ENCODE results near the gene IGFBP1.

IGFBP1 gene

GRCh38 chr7:45915606-45916005, 27.3 kb downstream of the IGFBP1 start:
- peaks cover 4% of the 10 kb centered on the region for H3K4me1 ChIP-seq (ENCODE audit: control insufficient read depth, low read depth, low read length)
- no peaks in the 10 kb centered on the region for H3K9me3 ChIP-seq (ENCODE audit: control insufficient read depth, low read depth, low read length)
- H3K27ac ChIP-seq (ENCODE audit: low read length), result no peak overlapping the region
- peaks cover 33% of the 10 kb centered on the region for H3K27me3 ChIP-seq (ENCODE audit: control insufficient read depth, insufficient read depth, low read length)
- no peak overlapping the region for H3K4me3 ChIP-seq (ENCODE audit: low read length)
- no peaks in the 10 kb centered on the region for H3K36me3 ChIP-seq (ENCODE audit: control insufficient read depth, low read depth, low read length)
- H3K9ac ChIP-seq (ENCODE audit: low read length), result no peak overlapping the region

- H3K27ac ChIP-seq (ENCODE audit: low read length), result no peak overlapping the region
- H3K4me3 ChIP-seq (ENCODE audit: low read length), result no peak overlapping the region
- no peaks in the 10 kb centered on the region for H3K36me3 ChIP-seq (ENCODE audit: control insufficient read depth, low read depth, low read length)
- H3K9me3 ChIP-seq (ENCODE audit: control insufficient read depth, low read depth, low read length), result no peaks in the 10 kb centered on the region
- peaks cover 4% of the 10 kb centered on the region for H3K4me1 ChIP-seq (ENCODE audit: control insufficient read depth, low read depth, low read length)
- H3K9ac ChIP-seq (ENCODE audit: low read length), result no peak overlapping the region
- H3K27me3 ChIP-seq (ENCODE audit: control insufficient read depth, insufficient read depth, low read length), result peaks cover 46% of the 10 kb centered on the region
These were observed 28.8 kb downstream of the IGFBP1 start for GRCh38 chr7:45917064-45917463.

- Histone ChIP-seq H3K9ac (ENCODE audit: low read length) (no peak overlapping the region), H3K4me1 (ENCODE audit: control insufficient read depth, low read depth, low read length) (peaks cover 7% of the 10 kb centered on the region)
These were observed 29.4 kb downstream of the IGFBP1 start for GRCh38 chr7:45917658-45918057.

GRCh38 chr7:45918556-45918955, 30.3 kb downstream of the IGFBP1 start:
- peaks cover 57% of the 10 kb centered on the region for H3K27me3 ChIP-seq (ENCODE audit: control insufficient read depth, insufficient read depth, low read length)
- H3K9ac ChIP-seq (ENCODE audit: low read length), result no peak overlapping the region
- no peaks in the 10 kb centered on the region for H3K36me3 ChIP-seq (ENCODE audit: control insufficient read depth, low read depth, low read length)
- H3K4me3 ChIP-seq (ENCODE audit: low read length), result no peak overlapping the region
- no peak overlapping the region for H3K27ac ChIP-seq (ENCODE audit: low read length)
- H3K4me1 ChIP-seq (ENCODE audit: control insufficient read depth, low read depth, low read length), result peaks cover 14% of the 10 kb centered on the region
- H3K9me3 ChIP-seq (ENCODE audit: control insufficient read depth, low read depth, low read length), result no peaks in the 10 kb centered on the region

More at GRCh38 chr7:45917658-45918057, 29.4 kb downstream of the IGFBP1 start:
- no peak overlapping the region for H3K4me3 ChIP-seq (ENCODE audit: low read length)
- no peak overlapping the region for H3K27ac ChIP-seq (ENCODE audit: low read length)
- H3K27me3 ChIP-seq (ENCODE audit: control insufficient read depth, insufficient read depth, low read length), result peaks cover 52% of the 10 kb centered on the region
- no peaks in the 10 kb centered on the region for H3K9me3 ChIP-seq (ENCODE audit: control insufficient read depth, low read depth, low read length)
- H3K36me3 ChIP-seq (ENCODE audit: control insufficient read depth, low read depth, low read length), result no peaks in the 10 kb centered on the region

- peaks cover 57% of the 10 kb centered on the region for H3K27me3 ChIP-seq (ENCODE audit: control insufficient read depth, insufficient read depth, low read length)
- no peak overlapping the region for H3K9ac ChIP-seq (ENCODE audit: low read length)
- H3K27ac ChIP-seq (ENCODE audit: low read length), result no peak overlapping the region
- H3K36me3 ChIP-seq (ENCODE audit: control insufficient read depth, low read depth, low read length), result no peaks in the 10 kb centered on the region
- H3K4me1 ChIP-seq (ENCODE audit: control insufficient read depth, low read depth, low read length), result peaks cover 22% of the 10 kb centered on the region
- H3K9me3 ChIP-seq (ENCODE audit: control insufficient read depth, low read depth, low read length), result no peaks in the 10 kb centered on the region
- H3K4me3 ChIP-seq (ENCODE audit: low read length), result peak overlapping the region; percentile 66
These were observed 31.0 kb downstream of the IGFBP1 start for GRCh38 chr7:45919231-45919784.

GRCh38 chr7:45919993-45920459, 31.7 kb downstream of the IGFBP1 start:
- Histone ChIP-seq H3K9me3 (ENCODE audit: control insufficient read depth, low read depth, low read length) (no peaks in the 10 kb centered on the region), H3K9ac (ENCODE audit: low read length) (no peak overlapping the region), H3K36me3 (ENCODE audit: control insufficient read depth, low read depth, low read length) (no peaks in the 10 kb centered on the region), H3K4me3 (ENCODE audit: low read length) (peak overlapping the region; percentile 66), H3K27me3 (ENCODE audit: control insufficient read depth, insufficient read depth, low read length) (peaks cover 57% of the 10 kb centered on the region), H3K4me1 (ENCODE audit: control insufficient read depth, low read depth, low read length) (peaks cover 23% of the 10 kb centered on the region), H3K27ac (ENCODE audit: low read length) (no peak overlapping the region)

- Histone ChIP-seq H3K27me3 (ENCODE audit: control insufficient read depth, insufficient read depth, low read length) (peaks cover 61% of the 10 kb centered on the region), H3K9ac (ENCODE audit: low read length) (no peak within 1 kb of the TSS), H3K9me3 (ENCODE audit: control insufficient read depth, low read depth, low read length) (no peaks in the 10 kb centered on the region), H3K4me3 (ENCODE audit: low read length) (peak within 1 kb of the TSS; percentile 66), H3K4me1 (ENCODE audit: control insufficient read depth, low read depth, low read length) (peaks cover 23% of the 10 kb centered on the region), H3K27ac (ENCODE audit: low read length) (no peak within 1 kb of the TSS), H3K36me3 (ENCODE audit: control insufficient read depth, low read depth, low read length) (no peaks in the 10 kb centered on the region)
These were observed 32.5 kb downstream of the IGFBP1 start, which contains the start of gene IGFBP3 for GRCh38 chr7:45920502-45921380. Gene IGFBP3 (minus strand): TSS chr7:45921272. CDS start chr7:45921140, 132 bp downstream.

- peak overlapping the region; percentile 66 for H3K4me3 ChIP-seq (ENCODE audit: low read length)
- no peaks in the 10 kb centered on the region for H3K36me3 ChIP-seq (ENCODE audit: control insufficient read depth, low read depth, low read length)
- peaks cover 61% of the 10 kb centered on the region for H3K27me3 ChIP-seq (ENCODE audit: control insufficient read depth, insufficient read depth, low read length)
- H3K27ac ChIP-seq (ENCODE audit: low read length), result no peak overlapping the region
- H3K4me1 ChIP-seq (ENCODE audit: control insufficient read depth, low read depth, low read length), result peaks cover 23% of the 10 kb centered on the region
- H3K9me3 ChIP-seq (ENCODE audit: control insufficient read depth, low read depth, low read length), result no peaks in the 10 kb centered on the region
- no peak overlapping the region for H3K9ac ChIP-seq (ENCODE audit: low read length)
These were observed 33.1 kb downstream of the IGFBP1 start for GRCh38 chr7:45921381-45921698.

GRCh38 chr7:45921699-45922519, 33.6 kb downstream of the IGFBP1 start:
- Histone ChIP-seq H3K27ac (ENCODE audit: low read length) (no peak overlapping the region), H3K4me1 (ENCODE audit: control insufficient read depth, low read depth, low read length) (peaks cover 23% of the 10 kb centered on the region), H3K27me3 (ENCODE audit: control insufficient read depth, insufficient read depth, low read length) (peaks cover 61% of the 10 kb centered on the region), H3K9me3 (ENCODE audit: control insufficient read depth, low read depth, low read length) (no peaks in the 10 kb centered on the region), H3K4me3 (ENCODE audit: low read length) (peak overlapping the region; percentile 66), H3K36me3 (ENCODE audit: control insufficient read depth, low read depth, low read length) (no peaks in the 10 kb centered on the region), H3K9ac (ENCODE audit: low read length) (peak overlapping the region; percentile 29)

- H3K4me3 ChIP-seq (ENCODE audit: low read length), result peak overlapping the region; percentile 66
- H3K36me3 ChIP-seq (ENCODE audit: control insufficient read depth, low read depth, low read length), result no peaks in the 10 kb centered on the region
- H3K27ac ChIP-seq (ENCODE audit: low read length), result no peak overlapping the region
- H3K27me3 ChIP-seq (ENCODE audit: control insufficient read depth, insufficient read depth, low read length), result peaks cover 56% of the 10 kb centered on the region
- H3K9ac ChIP-seq (ENCODE audit: low read length), result peak overlapping the region; percentile 29
- H3K4me1 ChIP-seq (ENCODE audit: control insufficient read depth, low read depth, low read length), result peaks cover 21% of the 10 kb centered on the region
- no peaks in the 10 kb centered on the region for H3K9me3 ChIP-seq (ENCODE audit: control insufficient read depth, low read depth, low read length)
These were observed 34.5 kb downstream of the IGFBP1 start for GRCh38 chr7:45922810-45923209.

GRCh38 chr7:45923290-45923689, 35.0 kb downstream of the IGFBP1 start:
- Histone ChIP-seq H3K9me3 (ENCODE audit: control insufficient read depth, low read depth, low read length) (no peaks in the 10 kb centered on the region), H3K27me3 (ENCODE audit: control insufficient read depth, insufficient read depth, low read length) (peaks cover 51% of the 10 kb centered on the region), H3K9ac (ENCODE audit: low read length) (no peak overlapping the region), H3K4me1 (ENCODE audit: control insufficient read depth, low read depth, low read length) (peaks cover 19% of the 10 kb centered on the region), H3K4me3 (ENCODE audit: low read length) (peak overlapping the region; percentile 66), H3K36me3 (ENCODE audit: control insufficient read depth, low read depth, low read length) (no peaks in the 10 kb centered on the region), H3K27ac (ENCODE audit: low read length) (no peak overlapping the region)
